GM21381 (cell line): ENCODE measurements around the gene FH.

ENCODE experiments used
- ATAC-seq: cut with Tn5 transposase; IDR thresholded peaks from one replicate; pipeline ENCODE4 v1.9.1; 2021; ENCODE audit warnings: mild to moderate bottlenecking, moderate library complexity; ENCODE audit not compliant: unreplicated experiment

Gene FH

GRCh38 chr1:241460098-241460873, 59.3 kb downstream of the FH start:
- ATAC-seq = no peak

- no peak for ATAC-seq
Measured at GRCh38 chr1:241459186-241459802, 60.3 kb downstream of the FH start.

GRCh38 chr1:241457421-241457820, 62.1 kb downstream of the FH start:
- no peak for ATAC-seq

- no peak for ATAC-seq
Measured at GRCh38 chr1:241456743-241457142, 62.8 kb downstream of the FH start.

- no peak for ATAC-seq
Measured at GRCh38 chr1:241453732-241454131, 65.8 kb downstream of the FH start.

- no peak for ATAC-seq
Measured at GRCh38 chr1:241451956-241452355, 67.6 kb downstream of the FH start.
